Stimulated activated CD8-positive, alpha-beta memory T cell treated with anti-CD3 and anti-CD28 coated beads, Interleukin-12 subunit alpha, Interleukin-12 subunit beta, amount 100 ng/mL, for 4 hours (primary cell): ENCODE data around the gene MRPL3.
A peak's percentile ranks its signal among the peaks of the same experiment; 100 is the strongest.

Source experiments
- DNase-seq: peaks from one replicate; pipeline ENCODE4 v3.0.0-alpha.2; 2020; ENCODE audit warnings: low read depth

MRPL3 gene

DNA sequence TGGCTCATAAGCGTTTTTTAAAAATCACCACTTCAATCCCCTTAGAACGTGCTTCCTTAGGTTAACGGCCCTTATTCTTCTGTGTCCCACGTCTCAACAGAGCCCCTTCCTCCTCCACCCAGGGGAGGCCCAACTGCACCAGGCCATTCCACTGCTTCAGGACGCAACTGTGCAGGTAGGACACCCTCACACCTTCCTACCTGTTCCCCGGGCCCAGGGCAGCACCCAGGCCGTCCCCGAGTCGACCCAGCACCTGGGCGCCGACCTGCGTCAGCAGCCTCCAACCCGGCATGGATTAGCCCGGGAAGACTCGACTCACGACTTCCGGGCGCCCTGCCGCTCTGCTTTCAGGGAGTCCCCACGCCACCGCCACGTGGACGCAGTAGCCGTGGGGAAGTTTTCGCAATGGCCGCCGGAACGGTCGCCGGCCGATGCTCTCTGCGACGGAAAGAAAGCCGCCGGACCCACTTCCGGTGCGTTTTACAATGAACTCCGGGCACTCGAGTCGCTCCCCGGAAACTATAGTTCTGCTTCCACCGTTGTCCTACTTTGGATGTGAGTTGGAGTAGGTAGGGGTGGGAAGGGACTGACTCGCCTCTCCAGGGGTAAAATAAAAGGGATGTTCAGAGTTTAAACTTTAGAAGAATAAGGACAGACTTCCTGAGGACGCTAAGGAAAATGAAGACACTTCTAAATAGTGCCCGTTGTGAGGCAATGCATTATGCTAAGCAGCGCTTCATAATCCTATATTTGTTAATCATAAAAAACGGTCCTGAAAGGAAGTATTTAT lies at the start of gene MRPL3:
TSS of gene MRPL3 (minus strand) at position 442 of the 790 bp plus-strand sequence. CDS start at position 292, 150 bp downstream.
- peak; percentile 71 for DNase-seq

DNA sequence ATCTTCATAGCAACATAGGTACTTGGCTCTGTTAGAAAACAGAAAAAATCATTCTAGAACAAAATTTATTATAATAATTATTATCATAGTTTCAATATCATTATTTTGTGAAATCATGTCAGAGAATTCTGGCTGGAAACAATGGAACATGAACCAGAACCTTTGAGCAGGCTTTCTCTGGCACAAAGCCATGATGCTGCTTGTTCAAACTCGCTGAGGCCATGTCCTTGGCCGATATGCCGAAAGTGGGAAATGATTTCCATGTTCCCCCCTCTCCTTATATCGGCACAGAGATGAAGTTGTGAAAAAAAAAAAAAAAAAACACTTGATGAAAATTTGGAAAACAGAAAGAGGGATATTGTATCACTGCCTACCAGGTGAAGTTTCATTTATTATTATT lies 49.0 kb upstream of the MRPL3 start:
- DNase-seq = no peak

GRCh38 chr3:131550562-131551465 lies 48.0 kb upstream of the MRPL3 start:
- no peak for DNase-seq

GRCh38 chr3:131549340-131549739 lies 46.6 kb upstream of the MRPL3 start:
- no peak for DNase-seq

DNA sequence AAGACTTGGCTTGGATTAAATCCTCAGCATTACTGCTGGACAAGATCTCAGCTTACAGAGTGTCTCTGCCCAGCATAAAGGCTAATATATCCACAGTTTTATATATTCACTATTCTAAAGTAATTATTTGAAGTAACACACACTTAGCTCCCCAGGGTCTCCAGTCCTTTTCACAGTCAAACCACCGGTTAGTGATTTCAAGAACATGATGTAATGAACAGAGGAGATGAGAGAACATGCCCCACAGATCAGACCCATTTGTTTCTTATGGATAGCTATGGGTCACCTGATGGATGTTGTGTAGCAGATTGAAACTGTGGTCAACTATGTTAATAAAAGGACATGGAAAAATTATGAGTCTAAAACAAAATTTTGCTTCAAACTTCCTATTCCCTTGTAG lies 44.8 kb upstream of the MRPL3 start:
- no peak for DNase-seq

DNA sequence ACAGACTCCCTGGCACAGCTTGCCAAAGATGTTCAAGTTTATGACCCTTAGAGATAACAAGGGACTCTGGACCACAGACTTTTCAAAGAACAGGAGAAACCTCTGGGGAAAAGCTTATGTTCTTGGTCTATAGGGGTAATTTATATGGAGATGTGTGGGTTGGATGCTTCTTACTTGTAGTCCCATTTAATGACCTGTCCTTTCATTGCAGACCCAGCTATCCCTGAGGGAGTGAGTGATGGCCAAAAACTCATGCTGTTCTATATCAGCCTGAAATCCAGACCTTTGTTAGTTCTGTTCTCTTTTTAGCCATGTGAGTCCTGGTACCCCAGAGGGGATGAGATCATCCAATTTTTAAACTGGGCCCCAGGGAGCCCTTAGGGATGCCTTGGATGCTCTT lies 43.7 kb upstream of the MRPL3 start:
- no peak for DNase-seq

DNA sequence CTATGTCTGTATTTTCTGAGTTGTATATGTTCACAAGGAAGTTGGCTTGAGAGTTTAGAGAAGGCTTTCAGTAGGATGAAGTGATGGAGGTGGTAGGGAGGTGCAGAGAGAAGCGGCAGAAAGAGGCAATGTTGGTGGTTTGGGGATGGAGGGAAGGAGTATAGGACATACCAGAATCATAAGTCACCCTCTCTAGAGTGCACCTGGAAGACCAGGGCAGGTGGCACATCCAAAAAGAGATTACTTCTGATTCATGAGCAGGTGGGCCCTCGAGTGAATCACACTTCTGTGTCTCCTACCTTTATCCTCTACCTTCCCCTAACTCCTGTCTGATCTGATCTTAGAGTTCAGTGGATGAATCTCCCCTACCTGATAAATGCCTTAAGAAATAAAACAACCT lies 41.8 kb upstream of the MRPL3 start:
- DNase-seq = no peak

DNA sequence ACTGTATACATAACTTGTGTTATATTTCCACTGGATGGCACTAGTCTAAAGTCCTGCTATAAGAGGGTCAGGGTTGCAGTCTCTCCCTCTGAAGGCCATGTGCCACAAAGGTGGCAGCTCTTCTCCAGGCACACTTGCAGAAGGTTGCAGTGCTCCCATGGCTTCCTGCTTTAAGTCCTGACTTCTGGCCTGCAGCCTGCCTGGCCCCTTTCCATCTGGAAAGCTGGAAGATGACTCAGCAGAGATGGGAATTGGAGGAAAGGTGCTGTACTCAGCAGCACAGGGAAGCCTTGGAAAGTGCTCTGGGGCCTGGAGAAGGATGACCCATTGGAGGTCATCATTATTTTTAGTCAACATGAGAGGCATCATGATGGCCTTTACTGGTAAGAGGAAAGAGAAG lies 40.9 kb upstream of the MRPL3 start:
- DNase-seq = no peak

- no peak for DNase-seq
Measured at GRCh38 chr3:131541288-131541687, 38.5 kb upstream of the MRPL3 start.

GRCh38 chr3:131540821-131541220 lies 38.0 kb upstream of the MRPL3 start:
- DNase-seq = no peak

- no peak for DNase-seq
Measured at GRCh38 chr3:131540143-131540542, 37.4 kb upstream of the MRPL3 start.

DNA sequence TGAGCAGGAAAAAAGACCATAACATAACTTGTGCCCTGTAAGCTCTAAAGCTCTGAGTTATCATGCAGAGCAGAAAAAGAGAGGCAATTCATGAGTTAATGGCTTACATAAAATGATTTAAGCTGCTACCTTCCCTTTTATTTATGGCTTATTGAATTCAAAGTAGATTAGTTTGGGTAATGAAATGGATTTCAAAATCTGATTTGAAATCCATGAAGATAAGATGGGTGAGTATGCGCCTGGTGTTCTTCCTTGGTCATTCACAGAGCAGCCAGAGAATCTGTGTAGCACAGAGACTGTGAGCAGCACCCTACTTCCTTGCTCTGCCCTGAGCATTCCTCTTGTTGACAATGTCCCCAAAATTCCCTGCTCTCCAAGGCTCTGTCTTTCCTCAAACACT lies 36.2 kb upstream of the MRPL3 start:
- DNase-seq = no peak

GRCh38 chr3:131537531-131537930 lies 34.8 kb upstream of the MRPL3 start:
- DNase-seq = no peak

- no peak for DNase-seq
Measured at GRCh38 chr3:131535596-131535995, 32.8 kb upstream of the MRPL3 start.

GRCh38 chr3:131535131-131535530 lies 32.4 kb upstream of the MRPL3 start:
- DNase-seq = no peak

GRCh38 chr3:131532645-131533044 lies 29.9 kb upstream of the MRPL3 start:
- no peak for DNase-seq

GRCh38 chr3:131530843-131531242 lies 28.1 kb upstream of the MRPL3 start:
- DNase-seq = no peak

DNA sequence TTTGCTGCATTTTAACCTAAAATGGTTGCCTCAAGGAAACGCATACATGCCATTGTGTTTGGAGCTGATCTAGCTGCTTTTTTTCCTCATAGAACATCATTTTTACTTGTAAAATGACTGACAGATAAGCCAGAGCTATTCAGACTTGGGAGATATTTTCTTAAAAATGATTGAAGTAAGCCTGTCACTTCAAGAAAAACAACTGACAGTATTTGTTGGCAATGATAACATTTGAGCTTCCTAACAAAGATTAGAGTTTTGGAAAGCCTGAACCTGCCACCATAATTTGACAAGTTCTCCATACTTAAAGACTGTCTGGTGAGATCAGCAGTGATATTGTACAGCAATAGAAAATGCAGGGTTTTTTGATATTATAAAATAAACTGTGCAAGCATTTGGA lies 27.6 kb upstream of the MRPL3 start:
- DNase-seq = no peak

- DNase-seq = no peak
Measured at GRCh38 chr3:131526801-131527347, 24.1 kb upstream of the MRPL3 start.

DNA sequence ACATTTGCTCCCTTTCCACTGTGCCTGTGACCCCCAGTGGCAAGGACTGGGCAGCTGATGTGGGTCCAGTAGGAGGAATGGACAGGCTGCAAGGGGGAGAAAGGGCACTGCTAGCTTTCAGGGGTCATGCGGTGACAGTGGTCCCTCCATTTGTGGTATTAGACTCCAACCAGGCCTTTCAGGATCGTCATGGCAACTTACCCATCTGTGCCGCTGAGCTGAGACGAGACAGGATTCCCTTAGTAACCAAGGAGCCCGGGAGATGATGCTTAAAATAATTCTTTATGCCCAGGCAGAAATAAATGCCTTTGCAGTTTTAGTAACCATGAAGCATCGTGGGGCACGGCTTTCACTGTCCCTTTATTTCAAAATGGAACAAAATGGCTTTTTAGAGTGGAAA lies 15.9 kb upstream of the MRPL3 start:
- DNase-seq = no peak

DNA sequence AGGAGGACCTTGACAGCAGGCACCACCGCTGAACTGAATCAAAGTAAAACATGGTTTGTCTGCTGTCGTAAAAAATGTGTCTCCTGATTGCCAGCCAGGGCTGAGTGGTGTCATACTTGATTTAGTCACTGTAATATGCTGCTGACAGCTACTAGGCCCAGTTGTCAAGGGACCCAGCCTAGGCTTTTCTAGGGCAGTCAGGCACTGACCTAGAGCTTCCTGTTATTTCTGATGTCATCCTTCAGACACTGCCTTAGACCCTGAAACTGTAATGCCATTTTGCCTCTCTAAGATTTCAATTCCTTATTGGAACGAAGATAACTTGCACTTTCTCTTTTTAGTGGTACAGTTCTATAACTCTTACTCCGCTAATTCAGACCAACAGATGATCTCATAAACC lies 2.6 kb upstream of the MRPL3 start:
- no peak for DNase-seq

GRCh38 chr3:131503320-131503635 lies 507 bp upstream of the MRPL3 start:
- DNase-seq = no peak

- DNase-seq = no peak
Measured at GRCh38 chr3:131501949-131502348, 822 bp downstream of the MRPL3 start.
